OCI-LY1 (cell line): ENCODE data around the gene GOLGA8S.
"Not testable (repeated sequence)": the region's sequence is repeated elsewhere in the genome, so short reads cannot be mapped to it uniquely, and the experiment has no call there.

Experiments used
- H2AFZ ChIP-seq: fragments of 200-600 bp; sonication (generic), shearing (Covaris generic); 2 replicates; pipeline ENCODE4 v1.6.0; 2014; ENCODE audit warnings: antibody characterized with exemption, mild to moderate bottlenecking, low read length
- H3F3A ChIP-seq: fragments of 200-600 bp; sonication (generic), shearing (Covaris generic); 2 replicates; pipeline ENCODE4 v1.6.0; 2014; ENCODE audit warnings: mild to moderate bottlenecking, antibody characterized with exemption, low read length, moderate library complexity; ENCODE audit not compliant: insufficient read depth
- H3K27ac ChIP-seq: fragments of 200-600 bp; sonication (generic); 2 replicates; pipeline ENCODE4 v1.5.1; 2014; ENCODE audit warnings: low read length, mixed run types, mild to moderate bottlenecking, low read depth; ENCODE audit not compliant: poor library complexity, severe bottlenecking
- H3K27me3 ChIP-seq: fragments of 200-600 bp; sonication (generic); 2 replicates; pipeline ENCODE4 v1.6.0; 2014; ENCODE audit warnings: antibody characterized with exemption, mild to moderate bottlenecking, low read length, moderate library complexity; ENCODE audit not compliant: insufficient read depth
- H3K36me3 ChIP-seq: fragments of 200-600 bp; sonication (generic); 2 replicates; pipeline ENCODE4 v1.6.1; 2014; ENCODE audit warnings: mild to moderate bottlenecking, antibody characterized with exemption, low read length, moderate library complexity, mixed read lengths; ENCODE audit not compliant: insufficient read depth
- H3K4me1 ChIP-seq: fragments of 200-600 bp; sonication (generic); 2 replicates; pipeline ENCODE4 v1.5.1; 2014; ENCODE audit warnings: mild to moderate bottlenecking, low read length, moderate library complexity; ENCODE audit not compliant: insufficient read depth, severe bottlenecking
- H3K4me2 ChIP-seq: fragments of 200-600 bp; sonication (generic), shearing (Covaris generic); 2 replicates; pipeline ENCODE4 v1.6.1; 2014; ENCODE audit warnings: low read length
- H3K4me3 ChIP-seq: fragments of 200-600 bp; sonication (generic); 2 replicates; pipeline ENCODE4 v1.5.1; 2014; ENCODE audit warnings: low read length, low read depth, mild to moderate bottlenecking, mixed read lengths; ENCODE audit not compliant: poor library complexity, severe bottlenecking
- H3K79me2 ChIP-seq: fragments of 200-600 bp; shearing (Covaris generic); 2 replicates; pipeline ENCODE4 v1.6.1; 2016; ENCODE audit warnings: mixed run types, low read length, mixed read lengths; ENCODE audit not compliant: insufficient read depth
- H3K9ac ChIP-seq: fragments of 200-600 bp; sonication (generic), shearing (Covaris generic); 2 replicates; pipeline ENCODE4 v1.6.1; 2014; ENCODE audit warnings: mild to moderate bottlenecking, low read length, mixed read lengths
- H3K9me2 ChIP-seq: fragments of 200-600 bp; sonication (generic), shearing (Covaris generic); 2 replicates; pipeline ENCODE4 v1.6.1; 2014; ENCODE audit warnings: low read depth, mild to moderate bottlenecking, low read length, mixed read lengths
- H3K9me3 ChIP-seq: fragments of 200-600 bp; shearing (Covaris generic); 2 replicates; pipeline ENCODE4 v1.6.1; 2014; ENCODE audit warnings: low read length, mixed read lengths
- H4K20me1 ChIP-seq: fragments of 200-600 bp; sonication (generic), shearing (Covaris generic); 2 replicates; pipeline ENCODE4 v1.6.0; 2016; ENCODE audit warnings: mild to moderate bottlenecking, low read length; ENCODE audit not compliant: insufficient read depth
- CTCF ChIP-seq: fragments of 200-600 bp; sonication (generic), shearing (Covaris generic); IDR thresholded peaks from 2 replicates; pipeline ENCODE4 v1.5.1; 2017; ENCODE audit warnings: mild to moderate bottlenecking, antibody characterized with exemption, low read length, moderate library complexity, mixed read lengths
- EZH2 ChIP-seq: fragments of 200-600 bp; sonication (generic), shearing (Covaris generic); IDR thresholded peaks from 2 replicates; pipeline ENCODE4 v1.8.0; 2017; ENCODE audit warnings: borderline replicate concordance, mixed run types, mild to moderate bottlenecking, antibody characterized with exemption, low read length, moderate library complexity, mixed read lengths

Gene GOLGA8S

GRCh38 chr15:23411841-23412240, 57.3 kb downstream of the GOLGA8S start:
- Histone ChIP-seq H3F3A (no peaks in the 10 kb centered on the region), H4K20me1 (no peaks in the 10 kb centered on the region), H3K36me3 (no peaks in the 10 kb centered on the region), H3K9ac (no peak overlapping the region), H3K9me2 (no peaks in the 10 kb centered on the region), H3K27ac (no peak overlapping the region), H3K9me3 (no peaks in the 10 kb centered on the region), H3K4me1 (no peaks in the 10 kb centered on the region), H3K27me3 (no peaks in the 10 kb centered on the region), H3K4me2 (no peak overlapping the region), H3K4me3 (no peak overlapping the region), H3K79me2 (no peaks in the 10 kb centered on the region), H2AFZ (no peak overlapping the region)
- TF ChIP-seq CTCF (no peak), EZH2 (no peak)

GRCh38 chr15:23412881-23413600, 58.5 kb downstream of the GOLGA8S start:
- not testable (repeated sequence) for H3K27me3 ChIP-seq, H3K9me3 ChIP-seq, H3F3A ChIP-seq, H3K36me3 ChIP-seq, H2AFZ ChIP-seq, H3K4me1 ChIP-seq, H3K4me2 ChIP-seq, H3K9ac ChIP-seq, H3K4me3 ChIP-seq, H3K79me2 ChIP-seq, H4K20me1 ChIP-seq, H3K9me2 ChIP-seq, H3K27ac ChIP-seq
